K562 (cell line): Measurements from ENCODE around the gene CSTB.

Source experiments
- FOXM1 ChIP-seq, 2 experiments: fragments of 450-650 bp in 1 of 2; sonication (generic) in 1 of 2; formaldehyde crosslinking in 1 of 2; IDR thresholded peaks; 2 replicates each; pipeline versions ENCODE4 v1.6.1 to v1.9.0; 2017 to 2022; ENCODE audit warnings: low read depth in 2 of 2, mild to moderate bottlenecking in 2 of 2, missing genetic modification reagents in 1 of 2, moderate library complexity in 1 of 2
- MAFK ChIP-seq: IDR thresholded peaks from 2 replicates; pipeline ENCODE4 v1.6.1; 2011; ENCODE audit warnings: low read length, improper control_type of control experiment
- POLR2AphosphoS5 ChIP-seq: IDR thresholded peaks from 2 replicates; pipeline ENCODE4 v1.6.1; 2011; ENCODE audit warnings: mild to moderate bottlenecking, low read depth, low read length, moderate library complexity; ENCODE audit not compliant: control insufficient read depth, insufficient read depth
- RFX5 ChIP-seq: IDR thresholded peaks from 2 replicates; pipeline ENCODE4 v1.6.1; 2011; ENCODE audit warnings: low read depth, mild to moderate bottlenecking, improper control_type of control experiment, low read length
- SPI1 ChIP-seq: IDR thresholded peaks from 2 replicates; pipeline ENCODE4 v1.6.1; 2011; ENCODE audit warnings: low read depth, low read length, control low read depth, borderline replicate concordance
- ZNF146 ChIP-seq: IDR thresholded peaks from one replicate; pipeline ENCODE4 v1.6.1; 2018; ENCODE audit warnings: missing compliant biosample characterization; ENCODE audit not compliant: unreplicated experiment
- TF ChIP-seq, protein P1 (sequence below): fragments of 150-350 bp; IDR thresholded peaks from 2 replicates; pipeline ENCODE4 v1.6.1; 2014; ENCODE audit warnings: low read depth, mild to moderate bottlenecking, low read length, borderline replicate concordance

DNA sequence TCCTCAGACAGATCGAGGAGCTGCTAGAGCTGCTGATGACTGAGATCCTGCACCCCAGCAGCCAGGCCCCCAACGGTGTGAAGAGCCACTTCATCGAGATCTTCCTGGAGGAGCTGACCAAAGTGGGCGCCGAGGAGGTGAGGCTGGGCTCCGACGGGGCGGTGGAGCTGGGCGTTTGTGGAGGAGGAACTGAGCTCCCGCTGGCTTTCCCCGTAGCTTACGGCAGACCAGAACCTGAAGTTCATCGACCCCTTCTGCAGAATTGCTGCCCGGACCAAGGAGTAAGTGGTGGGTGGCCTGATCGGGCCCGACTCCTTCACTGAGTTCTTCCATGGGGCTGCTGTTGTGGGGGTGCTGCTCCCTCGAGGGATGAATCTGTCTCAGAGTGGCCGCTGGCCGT lies 21.3 kb upstream of the CSTB start:
- no peak for TF ChIP-seq MAFK
- no peak for TF ChIP-seq RFX5
- TF ChIP-seq FOXM1 (IDR thresholded peaks at IDR 0.05; ENCODE audit: low read depth), result no peak
- no peak for TF ChIP-seq FOXM1 (CRISPR knock-in tag; IDR thresholded peaks at IDR 0.05; ENCODE audit: low read depth)
- no peak for TF ChIP-seq POLR2AphosphoS5
- TF ChIP-seq, protein P1, sequence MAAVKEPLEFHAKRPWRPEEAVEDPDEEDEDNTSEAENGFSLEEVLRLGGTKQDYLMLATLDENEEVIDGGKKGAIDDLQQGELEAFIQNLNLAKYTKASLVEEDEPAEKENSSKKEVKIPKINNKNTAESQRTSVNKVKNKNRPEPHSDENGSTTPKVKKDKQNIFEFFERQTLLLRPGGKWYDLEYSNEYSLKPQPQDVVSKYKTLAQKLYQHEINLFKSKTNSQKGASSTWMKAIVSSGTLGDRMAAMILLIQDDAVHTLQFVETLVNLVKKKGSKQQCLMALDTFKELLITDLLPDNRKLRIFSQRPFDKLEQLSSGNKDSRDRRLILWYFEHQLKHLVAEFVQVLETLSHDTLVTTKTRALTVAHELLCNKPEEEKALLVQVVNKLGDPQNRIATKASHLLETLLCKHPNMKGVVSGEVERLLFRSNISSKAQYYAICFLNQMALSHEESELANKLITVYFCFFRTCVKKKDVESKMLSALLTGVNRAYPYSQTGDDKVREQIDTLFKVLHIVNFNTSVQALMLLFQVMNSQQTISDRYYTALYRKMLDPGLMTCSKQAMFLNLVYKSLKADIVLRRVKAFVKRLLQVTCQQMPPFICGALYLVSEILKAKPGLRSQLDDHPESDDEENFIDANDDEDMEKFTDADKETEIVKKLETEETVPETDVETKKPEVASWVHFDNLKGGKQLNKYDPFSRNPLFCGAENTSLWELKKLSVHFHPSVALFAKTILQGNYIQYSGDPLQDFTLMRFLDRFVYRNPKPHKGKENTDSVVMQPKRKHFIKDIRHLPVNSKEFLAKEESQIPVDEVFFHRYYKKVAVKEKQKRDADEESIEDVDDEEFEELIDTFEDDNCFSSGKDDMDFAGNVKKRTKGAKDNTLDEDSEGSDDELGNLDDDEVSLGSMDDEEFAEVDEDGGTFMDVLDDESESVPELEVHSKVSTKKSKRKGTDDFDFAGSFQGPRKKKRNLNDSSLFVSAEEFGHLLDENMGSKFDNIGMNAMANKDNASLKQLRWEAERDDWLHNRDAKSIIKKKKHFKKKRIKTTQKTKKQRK, result no peak
- no peak for TF ChIP-seq ZNF146 (CRISPR knock-in tag)
- TF ChIP-seq SPI1, result no peak
